Measurements from ENCODE around the gene CREB5.

- no peak for TF ChIP-seq CTCF (IDR thresholded peaks at IDR 0.05)
- TF ChIP-seq POLR2A (IDR thresholded peaks at IDR 0.05), result no peak
These were observed 246.1 kb downstream of the CREB5 start for GRCh38 chr7:28658381-28658780.
